Uterus (tissue), 2 donors: Measurements from ENCODE around the gene CDC7.

Experiments
- CTCF ChIP-seq, 4 experiments: fragments of 200-600 bp in 2 of 4; fragments of 450-650 bp in 2 of 4; sonication (generic) in 2 of 4; IDR thresholded peaks; one replicate each; pipeline ENCODE4 v1.5.1; 2016 to 2019; ENCODE audit warnings: antibody characterized with exemption in 4 of 4, mild to moderate bottlenecking in 2 of 4, moderate library complexity in 1 of 4
- POLR2A ChIP-seq, 2 donors: fragments of 450-650 bp; IDR thresholded peaks; one replicate each; pipeline ENCODE4 v1.6.1; 2016; ENCODE audit warnings: antibody characterized with exemption in 2 of 2, mild to moderate bottlenecking in 1 of 2, moderate library complexity in 1 of 2

GRCh38 chr1:91535441-91535840, 34.8 kb downstream of the CDC7 start:
- no peak for TF ChIP-seq CTCF (IDR thresholded peaks at IDR 0.05)
- TF ChIP-seq POLR2A (IDR thresholded peaks at IDR 0.05) = no peak
